B cell (primary cell): ENCODE results near the gene MYH1. TPM values are rescaled to one million over a fixed set of nuclear protein-coding genes. Genes with fewer than 3 reads are reported as not detected.
"Not testable (repeated sequence)": the region's sequence is repeated elsewhere in the genome, so short reads cannot be mapped to it uniquely, and the experiment has no call there.

Experiments used
- ATAC-seq: fragments of 200-7000 bp; cut with Tn5 transposase; one replicate; pipeline ENCODE4 v1.10.0; 2021; ENCODE audit warnings: low read depth, mild to moderate bottlenecking, moderate number of reproducible peaks, moderate library complexity
- CTCF ChIA-PET: fragments of 350-600 bp; sonication (Branson Sonifier 250); formaldehyde crosslinking; loops from one replicate; lab custom pipeline; 2021; ENCODE audit warnings: antibody characterized with exemption, inconsistent platforms; lab: Charles Lee
- POLR2A ChIA-PET: fragments of 350-600 bp; sonication (Branson Sonifier 250); formaldehyde crosslinking; loops from one replicate; lab custom pipeline; 2021; ENCODE audit warnings: antibody characterized with exemption; lab: Charles Lee
- DNase-seq: peaks from one replicate; pipeline ENCODE4 v3.0.0; 2013
- H2AFZ ChIP-seq: 2 replicates; pipeline ENCODE4 v1.6.1; 2012; ENCODE audit warnings: mild to moderate bottlenecking, low read depth, low read length; ENCODE audit not compliant: insufficient read depth, poor library complexity, severe bottlenecking
- H3K27ac ChIP-seq, 2 donors: 1 replicate in 1 of 2; 2 replicates in 1 of 2; pipeline ENCODE4 v1.5.1; 2012 to 2013; ENCODE audit warnings: low read length in 2 of 2, mild to moderate bottlenecking in 2 of 2, moderate library complexity in 1 of 2
- H3K27me3 ChIP-seq, 4 experiments: fragments of 200-600 bp in 1 of 4; sonication (generic) in 1 of 4; replicated peaks in 1 of 4; 1 replicate in 2 of 4; 2 replicates in 2 of 4; pipeline versions ENCODE4 v1.6.1 to v1.7.0; 2013 to 2016; ENCODE audit warnings: low read length in 3 of 4, mild to moderate bottlenecking in 2 of 4, mixed read lengths in 1 of 4, moderate library complexity in 1 of 4; ENCODE audit not compliant: insufficient read depth in 4 of 4, control insufficient read depth in 3 of 4; ENCODE audit errors: control extremely low read depth in 1 of 4
- H3K36me3 ChIP-seq, 2 experiments: replicated peaks in 1 of 2; 1 replicate in 1 of 2; 2 replicates in 1 of 2; pipeline versions ENCODE4 v1.6.1 to v1.7.1; 2013; ENCODE audit warnings: low read length in 1 of 2; ENCODE audit not compliant: insufficient read depth in 2 of 2, control insufficient read depth in 1 of 2; ENCODE audit errors: control extremely low read depth in 1 of 2, extremely low read depth in 1 of 2
- H3K4me1 ChIP-seq, 2 donors: fragments of 200-600 bp in 1 of 2; sonication (generic) in 1 of 2; 1 replicate in 1 of 2; 2 replicates in 1 of 2; pipeline versions ENCODE4 v1.5.1 to v1.6.1; 2013 to 2017; ENCODE audit warnings: low read length in 2 of 2; ENCODE audit not compliant: control insufficient read depth in 2 of 2, insufficient read depth in 2 of 2
- H3K4me2 ChIP-seq: replicated peaks from 2 replicates; pipeline ENCODE3; 2012; ENCODE audit warnings: mild to moderate bottlenecking, low read depth, low read length; ENCODE audit not compliant: poor library complexity, severe bottlenecking
- H3K4me3 ChIP-seq, 5 experiments: fragments of 200-600 bp in 1 of 5; sonication (generic) in 1 of 5; 1 replicate in 3 of 5; 2 replicates in 2 of 5; pipeline versions ENCODE4 v1.5.1 to v1.7.0; 2011 to 2016; ENCODE audit warnings: low read length in 4 of 5, mild to moderate bottlenecking in 4 of 5, low read depth in 2 of 5, control low read depth in 1 of 5, moderate library complexity in 1 of 5; ENCODE audit not compliant: insufficient read depth in 1 of 5; ENCODE audit errors: control extremely low read depth in 1 of 5, extremely low read depth in 1 of 5
- H3K79me2 ChIP-seq: fragments of 200-600 bp; sonication (generic); one replicate; pipeline ENCODE4 v1.6.0; 2016; ENCODE audit warnings: low read length; ENCODE audit not compliant: control insufficient read depth, insufficient read depth
- H3K9ac ChIP-seq: fragments of 200-600 bp; sonication (generic); 2 replicates; pipeline ENCODE4 v1.6.1; 2017; ENCODE audit warnings: mild to moderate bottlenecking, low read length, moderate library complexity
- H3K9me3 ChIP-seq, 3 donors: one replicate each; pipeline versions ENCODE4 v1.6.1 to v1.7.1; 2013; ENCODE audit warnings: low read length in 2 of 3; ENCODE audit not compliant: control insufficient read depth in 2 of 3, insufficient read depth in 1 of 3; ENCODE audit errors: control extremely low read depth in 1 of 3
- H4K20me1 ChIP-seq: 2 replicates; pipeline ENCODE4 v1.6.0; 2012; ENCODE audit warnings: mild to moderate bottlenecking, low read length; ENCODE audit not compliant: insufficient read depth, control insufficient read depth, poor library complexity, severe bottlenecking
- H3K27ac Mint-ChIP-seq: one replicate; pipeline ENCODE4 v1.8.0; 2021; ENCODE audit warnings: mixed read lengths
- H3K27me3 Mint-ChIP-seq: one replicate; pipeline ENCODE4 v1.8.0; 2021; ENCODE audit warnings: mixed read lengths
- H3K4me1 Mint-ChIP-seq: one replicate; pipeline ENCODE4 v1.8.0; 2021; ENCODE audit warnings: mixed read lengths
- H3K4me3 Mint-ChIP-seq: one replicate; pipeline ENCODE4 v1.8.0; 2021; ENCODE audit warnings: mixed read lengths
- H3K9me3 Mint-ChIP-seq: one replicate; pipeline ENCODE4 v1.8.0; 2022; ENCODE audit warnings: mixed read lengths; ENCODE audit not compliant: insufficient read depth
- CTCF ChIP-seq: fragments of 200-600 bp; IDR thresholded peaks from one replicate; pipeline ENCODE4 v1.8.0; 2022; ENCODE audit warnings: antibody characterized with exemption, mild to moderate bottlenecking
- EZH2 ChIP-seq: IDR thresholded peaks from 2 replicates; pipeline ENCODE4 v1.6.1; 2012; ENCODE audit warnings: borderline replicate concordance, low read depth, mild to moderate bottlenecking, moderate library complexity, low read length; ENCODE audit not compliant: insufficient read depth, poor library complexity, severe bottlenecking
- WGBS: methylation state at CpG from one replicate; pipeline ENCODE4 v1.1.5; 2013; ENCODE audit warnings: missing lambda C conversion rate; ENCODE audit not compliant: insufficient coverage; 5-methylcytosine and 5-hydroxymethylcytosine counted together
- intact Hi-C: fragments of 100-400 bp; cut with micrococcal nuclease; formaldehyde crosslinking; loops from one replicate; pipeline ENCODE4 v1.10.0; 2022
- polyA plus RNA-seq: library from polyadenylated mRNA; depleted of rRNA; stranded (reverse); fragments of >200 nt; gene quantifications from 2 replicates; pipeline ENCODE4 v1.2.3, GENCODE V29; 2012
- total RNA-seq, 2 donors: library from RNA; stranded (reverse); fragments of 120-200 nt in 1 of 2; gene quantifications; 1 replicate in 1 of 2; 2 replicates in 1 of 2; pipeline versions ENCODE4 v1.2.3 to v1.2.4, GENCODE V29; 2013 to 2022

The MYH1 gene
- total and polyA plus RNA-seq, 2 donors (not counting 1 experiment from before 2014, with no cell fraction given) = not detected

GRCh38 chr17:10549096-10549842, 30.9 kb upstream of the MYH1 start, which contains the start of gene MYH2:
TSS of gene MYH2 (minus strand) at chr17:10549658. CDS start at chr17:10547920, 1,738 bp downstream.
- Histone ChIP-seq H3K27ac (no peak within 1 kb of the TSS), H4K20me1 (no peaks in the 10 kb centered on the region), H2AFZ (no peak within 1 kb of the TSS), H3K79me2 (no peaks in the 10 kb centered on the region), H3K4me2 (no peak within 1 kb of the TSS), H3K9ac (no peak within 1 kb of the TSS), H3K36me3 (no peaks in the 10 kb centered on the region), H3K27me3 (peaks cover 0 to 5% (median 0%) of the 10 kb centered on the region in 4 experiments), H3K9me3 (no peaks in the 10 kb centered on the region), H3K4me3 (no peak within 1 kb of the TSS), H3K4me1 (no peaks in the 10 kb centered on the region)
- TF ChIP-seq EZH2 (no peak), CTCF (no peak)
- H3K9me3 Mint-ChIP-seq = no peaks in the 10 kb centered on the region
- H3K4me1 Mint-ChIP-seq = no peaks in the 10 kb centered on the region
- peaks cover 24% of the 10 kb centered on the region for H3K27me3 Mint-ChIP-seq
- no peak for ATAC-seq
- POLR2A ChIA-PET = no interaction called here
- WGBS = 55% methylated on average over 4 of the region's 9 CpGs
- intact Hi-C loops = no loop called here
- no peak for DNase-seq
- H3K27ac Mint-ChIP-seq = no peak within 1 kb of the TSS
- no peak within 1 kb of the TSS for H3K4me3 Mint-ChIP-seq
- CTCF ChIA-PET = no interaction called here

GRCh38 chr17:10547351-10547750, 29.0 kb upstream of the MYH1 start:
- POLR2A ChIA-PET = no interaction called here
- WGBS = 92% methylated on average over 5 of the region's 6 CpGs
- no peaks in the 10 kb centered on the region for H3K36me3 ChIP-seq
- H2AFZ ChIP-seq = no peak overlapping the region
- peaks cover 0 to under 1% (median 0%) of the 10 kb centered on the region in 3 donors for H3K9me3 ChIP-seq
- Mint-ChIP-seq H3K27me3 (peaks cover 24% of the 10 kb centered on the region), H3K9me3 (no peaks in the 10 kb centered on the region), H3K27ac (no peak overlapping the region), H3K4me1 (no peaks in the 10 kb centered on the region), H3K4me3 (no peak overlapping the region)
- no peaks in the 10 kb centered on the region for H3K4me1 ChIP-seq
- H3K27ac ChIP-seq = no peak overlapping the region
- CTCF ChIA-PET = no interaction called here
- no peak for DNase-seq
- no peak for ATAC-seq
- H3K9ac ChIP-seq = no peak overlapping the region
- peaks cover 0 to 5% (median 0%) of the 10 kb centered on the region in 4 experiments for H3K27me3 ChIP-seq
- H3K4me2 ChIP-seq = no peak overlapping the region
- TF ChIP-seq EZH2 = no peak
- no peak for TF ChIP-seq CTCF
- no peaks in the 10 kb centered on the region for H3K79me2 ChIP-seq
- no peaks in the 10 kb centered on the region for H4K20me1 ChIP-seq
- intact Hi-C loops = no loop called here
- no peak overlapping the region for H3K4me3 ChIP-seq

- intact Hi-C loops, H3K4me1 Mint-ChIP-seq, H3K27ac ChIP-seq, H2AFZ ChIP-seq, ATAC-seq, H3K27ac Mint-ChIP-seq, H3K27me3 Mint-ChIP-seq, H4K20me1 ChIP-seq, H3K4me3 Mint-ChIP-seq, CTCF ChIA-PET, H3K4me3 ChIP-seq, H3K9me3 ChIP-seq, H3K4me1 ChIP-seq, H3K4me2 ChIP-seq, DNase-seq, H3K9ac ChIP-seq, POLR2A ChIA-PET, H3K36me3 ChIP-seq, H3K9me3 Mint-ChIP-seq, H3K79me2 ChIP-seq, H3K27me3 ChIP-seq: not testable (repeated sequence)
- no CpG with 5 or more reads among the region's 5 CpGs for WGBS
Observed at GRCh38 chr17:10543486-10543885, 25.1 kb upstream of the MYH1 start.
